ENCODE measurements around the gene SCN8A. TPM values are rescaled to one million over a fixed set of nuclear protein-coding genes. Genes with fewer than 3 reads are reported as not detected.

Gene SCN8A
- total and polyA plus RNA-seq, 2 donors (not counting 3 experiments of a cell fraction or from before 2014, with no cell fraction given), result 9.4 to 20.4 TPM

DNA sequence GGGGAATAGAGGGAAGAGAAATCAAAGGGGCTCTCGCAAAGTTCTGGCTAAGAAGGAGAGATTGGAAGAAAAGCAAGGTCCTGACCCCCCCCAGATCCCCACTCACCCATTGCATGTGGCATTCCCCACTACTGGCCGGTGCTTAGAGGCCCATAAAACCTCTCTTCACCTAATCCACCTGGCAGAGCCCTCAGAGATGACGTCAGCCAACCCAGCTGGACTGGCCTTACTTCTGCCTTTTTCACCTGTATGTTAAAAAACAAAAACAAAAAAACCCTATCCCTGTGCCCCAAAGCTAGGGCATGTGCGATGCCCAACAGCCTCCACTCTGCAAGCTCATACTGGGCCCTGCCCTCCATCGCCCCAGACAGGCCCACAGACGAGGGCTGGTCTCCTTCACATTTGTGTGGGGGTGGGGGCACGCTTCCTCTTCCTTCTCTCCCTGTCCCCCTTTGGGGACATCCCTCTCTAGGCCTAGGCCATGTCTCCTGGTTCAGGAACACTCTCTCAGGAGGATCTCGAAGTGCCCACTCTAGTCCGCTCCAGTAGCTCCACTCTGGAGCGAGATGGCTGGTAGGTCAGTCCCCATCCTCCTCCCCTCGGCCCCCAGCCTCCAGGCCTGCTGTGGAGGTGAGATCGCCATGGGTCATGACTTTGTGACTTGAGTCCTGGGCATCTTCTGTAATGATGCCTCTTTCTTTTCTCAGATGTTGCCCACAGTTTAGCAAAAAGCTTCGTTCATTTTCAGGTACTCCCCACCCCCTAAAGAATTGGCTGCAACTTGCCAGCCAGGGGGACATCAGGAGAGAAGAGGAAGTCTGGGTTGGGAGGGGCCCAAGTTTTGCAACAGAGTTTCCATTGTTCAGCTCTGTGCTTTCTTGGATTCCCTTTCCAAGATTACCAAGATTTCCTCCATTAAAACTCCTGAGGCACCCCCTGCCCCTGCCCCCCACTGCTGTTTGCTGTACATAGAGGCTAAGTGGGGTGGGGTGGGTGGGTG lies 220.5 kb downstream of the SCN8A start:
- no peak overlapping the region for H3K9ac ChIP-seq (replicated peaks; ENCODE audit: extremely low read depth, insufficient read depth, low read length)
- no peaks in the 10 kb centered on the region for H3K79me2 ChIP-seq (ENCODE audit: control insufficient read depth, insufficient read depth, low read length)
- POLR2A ChIA-PET, result interaction anchor here (0.6 to 0.7 kb wide), 2 partner anchors 28 to 418 kb away, joined by 3 to 10 read pairs; no protein-coding TSS in a partner anchor
- peak; percentile 13 for DNase-seq (ENCODE audit: low read depth, low spot score)
- no peaks in the 10 kb centered on the region for H3K27me3 ChIP-seq (ENCODE audit: control insufficient read depth in 2 of 2, insufficient read depth in 2 of 2, low read length in 2 of 2)
- H2AFZ ChIP-seq (ENCODE audit: low read depth, low read length), result no peak overlapping the region
- no peaks in the 10 kb centered on the region for H3K9me1 ChIP-seq (replicated peaks; ENCODE audit: control insufficient read depth, extremely low read depth, insufficient read depth, low read length)
- no peak overlapping the region for H3K4me3 ChIP-seq (replicated peaks in 1 of 3; ENCODE audit: insufficient read depth in 1 of 3, low read depth in 1 of 3, low read length in 3 of 3)
- no peak for FAIRE-seq
- intact Hi-C loops (cut with micrococcal nuclease) (loop anchor here (5.0 kb wide), 1 partner anchor 69 kb away; no protein-coding TSS in a partner anchor), dilution Hi-C loops (cut with MboI; ENCODE audit: extremely low pct_ligation_motif_present, low sequenced_read_pairs) (no loop called here)
- TF ChIP-seq EZH2 (IDR thresholded peaks at IDR 0.05; ENCODE audit: borderline replicate concordance, low read depth, low read length, severe bottlenecking) (no peak), FOS (IDR thresholded peaks at IDR 0.05; ENCODE audit: borderline replicate concordance, insufficient read depth, low read length) (no peak), GATA2 (IDR thresholded peaks at IDR 0.05; ENCODE audit: insufficient read depth, insufficient read length, low read depth, low read length) (no peak), POLR2A (IDR thresholded peaks at IDR 0.05; ENCODE audit: low read depth, low read length) (no peak), MYC (IDR thresholded peaks at IDR 0.05; ENCODE audit: low read depth, low read length) (no peak)
- TF ChIP-seq, protein P1, sequence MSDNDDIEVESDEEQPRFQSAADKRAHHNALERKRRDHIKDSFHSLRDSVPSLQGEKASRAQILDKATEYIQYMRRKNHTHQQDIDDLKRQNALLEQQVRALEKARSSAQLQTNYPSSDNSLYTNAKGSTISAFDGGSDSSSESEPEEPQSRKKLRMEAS (IDR thresholded peaks at IDR 0.05; ENCODE audit: insufficient read depth, insufficient read length), result no peak
- TF ChIP-seq, protein P2, sequence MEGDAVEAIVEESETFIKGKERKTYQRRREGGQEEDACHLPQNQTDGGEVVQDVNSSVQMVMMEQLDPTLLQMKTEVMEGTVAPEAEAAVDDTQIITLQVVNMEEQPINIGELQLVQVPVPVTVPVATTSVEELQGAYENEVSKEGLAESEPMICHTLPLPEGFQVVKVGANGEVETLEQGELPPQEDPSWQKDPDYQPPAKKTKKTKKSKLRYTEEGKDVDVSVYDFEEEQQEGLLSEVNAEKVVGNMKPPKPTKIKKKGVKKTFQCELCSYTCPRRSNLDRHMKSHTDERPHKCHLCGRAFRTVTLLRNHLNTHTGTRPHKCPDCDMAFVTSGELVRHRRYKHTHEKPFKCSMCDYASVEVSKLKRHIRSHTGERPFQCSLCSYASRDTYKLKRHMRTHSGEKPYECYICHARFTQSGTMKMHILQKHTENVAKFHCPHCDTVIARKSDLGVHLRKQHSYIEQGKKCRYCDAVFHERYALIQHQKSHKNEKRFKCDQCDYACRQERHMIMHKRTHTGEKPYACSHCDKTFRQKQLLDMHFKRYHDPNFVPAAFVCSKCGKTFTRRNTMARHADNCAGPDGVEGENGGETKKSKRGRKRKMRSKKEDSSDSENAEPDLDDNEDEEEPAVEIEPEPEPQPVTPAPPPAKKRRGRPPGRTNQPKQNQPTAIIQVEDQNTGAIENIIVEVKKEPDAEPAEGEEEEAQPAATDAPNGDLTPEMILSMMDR (IDR thresholded peaks at IDR 0.05; ENCODE audit: extremely low read depth in 1 of 2, insufficient read depth in 1 of 2, low read depth in 1 of 2, low read length in 2 of 2), result no peak
- no peak overlapping the region for H3K27ac ChIP-seq (ENCODE audit: insufficient read depth, low read depth, low read length)
- peaks cover 9% of the 10 kb centered on the region for H3K4me1 ChIP-seq (ENCODE audit: control insufficient read depth, extremely low read depth, insufficient read depth, low read length)
- H4K20me1 ChIP-seq (replicated peaks; ENCODE audit: control insufficient read depth, extremely low read depth, insufficient read depth, low read length), result no peaks in the 10 kb centered on the region
- H3K4me2 ChIP-seq (ENCODE audit: insufficient read depth, low read length), result no peak overlapping the region
- no TSS peak for BruUV-seq (replicated peaks)
- CTCF ChIA-PET, result interaction anchor here (4.4 to 6.9 kb wide), 3 partner anchors 13 to 280 kb away, joined by 21 to 52 read pairs (median 47); no protein-coding TSS in a partner anchor
- no peaks in the 10 kb centered on the region for H3K9me3 ChIP-seq (replicated peaks; ENCODE audit: control insufficient read depth, insufficient read depth, low read length)
- peaks cover 0 to 5% of the 10 kb centered on the region in 2 experiments for H3K36me3 ChIP-seq (ENCODE audit: control insufficient read depth in 2 of 2, extremely low read depth in 1 of 2, insufficient read depth in 2 of 2, low read length in 2 of 2)

Data from endothelial cell of umbilical vein (primary cell).